Uterus (tissue), 2 donors: ENCODE data around the gene CNR1.

Experiments used
- POLR2A ChIP-seq, 2 donors: fragments of 450-650 bp; IDR thresholded peaks; one replicate each; pipeline ENCODE4 v1.6.1; 2016; ENCODE audit warnings: antibody characterized with exemption in 2 of 2, mild to moderate bottlenecking in 1 of 2, moderate library complexity in 1 of 2
- TF ChIP-seq, protein P1 (sequence below), 4 experiments: fragments of 200-600 bp in 2 of 4; fragments of 450-650 bp in 2 of 4; sonication (generic) in 2 of 4; IDR thresholded peaks; one replicate each; pipeline ENCODE4 v1.5.1; 2016 to 2019; ENCODE audit warnings: antibody characterized with exemption in 4 of 4, mild to moderate bottlenecking in 2 of 4, moderate library complexity in 1 of 4

DNA sequence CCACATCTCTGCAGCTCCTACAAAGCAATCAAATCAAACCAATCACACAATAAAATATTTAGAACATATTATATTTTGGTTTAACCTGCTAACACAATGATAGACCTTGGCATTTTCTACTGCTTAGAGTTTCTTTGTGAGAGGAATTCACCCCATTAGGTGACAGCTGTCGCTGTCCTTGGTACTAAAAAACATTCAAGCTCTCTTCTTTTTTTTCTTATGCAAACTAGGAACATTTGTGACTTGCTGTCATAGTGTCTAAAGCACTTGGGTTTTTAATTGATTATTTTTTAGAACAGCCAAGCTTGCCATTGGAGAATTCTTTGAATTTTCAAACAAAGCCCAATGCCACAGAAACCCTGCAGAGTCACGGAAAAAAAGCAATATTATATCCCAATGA lies 46.4 kb downstream of the CNR1 start:
- no peak for TF ChIP-seq POLR2A (IDR thresholded peaks at IDR 0.05)
- TF ChIP-seq, protein P1, sequence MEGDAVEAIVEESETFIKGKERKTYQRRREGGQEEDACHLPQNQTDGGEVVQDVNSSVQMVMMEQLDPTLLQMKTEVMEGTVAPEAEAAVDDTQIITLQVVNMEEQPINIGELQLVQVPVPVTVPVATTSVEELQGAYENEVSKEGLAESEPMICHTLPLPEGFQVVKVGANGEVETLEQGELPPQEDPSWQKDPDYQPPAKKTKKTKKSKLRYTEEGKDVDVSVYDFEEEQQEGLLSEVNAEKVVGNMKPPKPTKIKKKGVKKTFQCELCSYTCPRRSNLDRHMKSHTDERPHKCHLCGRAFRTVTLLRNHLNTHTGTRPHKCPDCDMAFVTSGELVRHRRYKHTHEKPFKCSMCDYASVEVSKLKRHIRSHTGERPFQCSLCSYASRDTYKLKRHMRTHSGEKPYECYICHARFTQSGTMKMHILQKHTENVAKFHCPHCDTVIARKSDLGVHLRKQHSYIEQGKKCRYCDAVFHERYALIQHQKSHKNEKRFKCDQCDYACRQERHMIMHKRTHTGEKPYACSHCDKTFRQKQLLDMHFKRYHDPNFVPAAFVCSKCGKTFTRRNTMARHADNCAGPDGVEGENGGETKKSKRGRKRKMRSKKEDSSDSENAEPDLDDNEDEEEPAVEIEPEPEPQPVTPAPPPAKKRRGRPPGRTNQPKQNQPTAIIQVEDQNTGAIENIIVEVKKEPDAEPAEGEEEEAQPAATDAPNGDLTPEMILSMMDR (IDR thresholded peaks at IDR 0.05) = no peak
